ENCODE measurements around the gene NUP153. TPM values are rescaled to one million over a fixed set of nuclear protein-coding genes. Genes with fewer than 3 reads are reported as not detected.

Gene NUP153
- total RNA-seq, 1 donor from 2014 or later: 13.2 TPM

GRCh38 chr6:17628873-17629272, 77.9 kb downstream of the NUP153 start:
- no peak for DNase-seq (ENCODE audit: low read depth)
- no peak for FAIRE-seq
- H3K36me3 ChIP-seq (ENCODE audit: control insufficient read depth, insufficient read depth, low read length): peaks cover 15% of the 10 kb centered on the region
- no peak overlapping the region for H3K4me3 ChIP-seq (ENCODE audit: low read depth, low read length)
- TF ChIP-seq CTCF (IDR thresholded peaks at IDR 0.05; ENCODE audit: insufficient read depth, low read length, severe bottlenecking): no peak
- no peaks in the 10 kb centered on the region for H3K27me3 ChIP-seq (ENCODE audit: control insufficient read depth, insufficient read depth, low read length)

GRCh38 chr6:17624396-17624795, 82.3 kb downstream of the NUP153 start:
- no peak for FAIRE-seq
- H3K36me3 ChIP-seq (ENCODE audit: control insufficient read depth, insufficient read depth, low read length): peaks cover 14% of the 10 kb centered on the region

GRCh38 chr6:17622144-17622543, 84.6 kb downstream of the NUP153 start:
- DNase-seq (ENCODE audit: low read depth) (no peak), FAIRE-seq (no peak)
- Histone ChIP-seq H3K27me3 (ENCODE audit: control insufficient read depth, insufficient read depth, low read length) (no peaks in the 10 kb centered on the region), H3K4me3 (ENCODE audit: low read depth, low read length) (no peak overlapping the region), H3K36me3 (ENCODE audit: control insufficient read depth, insufficient read depth, low read length) (peaks cover 6% of the 10 kb centered on the region)
- no peak for TF ChIP-seq CTCF (IDR thresholded peaks at IDR 0.05; ENCODE audit: insufficient read depth, low read length, severe bottlenecking)

More at GRCh38 chr6:17624396-17624795, 82.3 kb downstream of the NUP153 start:
- TF ChIP-seq CTCF (IDR thresholded peaks at IDR 0.05; ENCODE audit: insufficient read depth, low read length, severe bottlenecking): no peak
- Histone ChIP-seq H3K4me3 (ENCODE audit: low read depth, low read length) (no peak overlapping the region), H3K27me3 (ENCODE audit: control insufficient read depth, insufficient read depth, low read length) (no peaks in the 10 kb centered on the region)
- DNase-seq (ENCODE audit: low read depth): no peak

- Histone ChIP-seq H3K27me3 (ENCODE audit: control insufficient read depth, insufficient read depth, low read length) (no peaks in the 10 kb centered on the region), H3K4me3 (ENCODE audit: low read depth, low read length) (no peak overlapping the region), H3K36me3 (ENCODE audit: control insufficient read depth, insufficient read depth, low read length) (peaks cover 6% of the 10 kb centered on the region)
- no peak for TF ChIP-seq CTCF (IDR thresholded peaks at IDR 0.05; ENCODE audit: insufficient read depth, low read length, severe bottlenecking)
- FAIRE-seq: no peak
- no peak for DNase-seq (ENCODE audit: low read depth)
Observed at GRCh38 chr6:17621003-17621402, 85.7 kb downstream of the NUP153 start.

GRCh38 chr6:17615794-17616193, 90.9 kb downstream of the NUP153 start:
- H3K4me3 ChIP-seq (ENCODE audit: low read depth, low read length): no peak overlapping the region
- TF ChIP-seq CTCF (IDR thresholded peaks at IDR 0.05; ENCODE audit: insufficient read depth, low read length, severe bottlenecking): no peak
- H3K27me3 ChIP-seq (ENCODE audit: control insufficient read depth, insufficient read depth, low read length): no peaks in the 10 kb centered on the region
- no peak for DNase-seq (ENCODE audit: low read depth)
- H3K36me3 ChIP-seq (ENCODE audit: control insufficient read depth, insufficient read depth, low read length): peaks cover 2% of the 10 kb centered on the region
- FAIRE-seq: no peak

DNA sequence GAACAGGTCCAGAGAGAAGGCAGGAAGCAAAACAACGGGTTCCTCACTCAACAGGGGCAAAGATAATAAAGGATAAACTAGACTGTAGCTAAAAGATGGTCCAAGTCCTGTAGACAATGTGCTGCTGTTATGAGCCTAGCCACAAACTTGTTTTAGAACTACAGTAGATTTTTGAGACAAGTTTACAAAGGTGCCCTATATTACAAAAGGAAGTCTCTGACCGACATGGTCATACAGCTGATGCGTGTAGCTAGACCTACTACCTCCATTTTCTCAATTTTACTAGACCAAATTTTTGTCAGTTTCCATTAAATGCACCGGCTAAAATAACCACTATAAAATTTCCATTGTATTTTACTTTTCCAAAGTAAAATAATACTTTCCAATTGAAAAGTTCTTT, 94.7 kb downstream of the NUP153 start:
- no peak for DNase-seq (ENCODE audit: low read depth)
- TF ChIP-seq CTCF (IDR thresholded peaks at IDR 0.05; ENCODE audit: insufficient read depth, low read length, severe bottlenecking): no peak
- no peaks in the 10 kb centered on the region for H3K27me3 ChIP-seq (ENCODE audit: control insufficient read depth, insufficient read depth, low read length)
- FAIRE-seq: no peak
- peaks cover 2% of the 10 kb centered on the region for H3K36me3 ChIP-seq (ENCODE audit: control insufficient read depth, insufficient read depth, low read length)
- no peak overlapping the region for H3K4me3 ChIP-seq (ENCODE audit: low read depth, low read length)

Measured in bronchial epithelial cell (primary cell).